K562 (cell line): ENCODE data around the gene COLEC12. TPM values are rescaled to one million over a fixed set of nuclear protein-coding genes. Genes with fewer than 3 reads are reported as not detected.

Source experiments
- PYGO2 ChIP-seq: fragments of 450-650 bp; IDR thresholded peaks from 2 replicates; pipeline ENCODE4 v1.6.1; 2016; ENCODE audit warnings: mild to moderate bottlenecking, missing genetic modification characterization, moderate library complexity, missing compliant biosample characterization
- RBFOX2 ChIP-seq: fragments of 200-400 bp; formaldehyde crosslinking; IDR thresholded peaks from 2 replicates; pipeline ENCODE4 v1.6.1; 2017; ENCODE audit warnings: low read depth, mild to moderate bottlenecking, low read length, moderate library complexity
- THAP12 ChIP-seq: fragments of 250-450 bp; sonication (Bioruptor Pico); IDR thresholded peaks from 2 replicates; pipeline ENCODE4 v1.9.0; 2021; ENCODE audit warnings: mild to moderate bottlenecking, inconsistent platforms
- ZBTB12 ChIP-seq: fragments of 250-450 bp; sonication (Bioruptor Pico); IDR thresholded peaks from 2 replicates; pipeline ENCODE4 v1.4.0; 2020
- ZHX1 ChIP-seq: fragments of 150-350 bp; conservative IDR thresholded peaks from 2 replicates; pipeline ENCODE4 v1.6.1; 2014; ENCODE audit warnings: low read length
- ZNF77 ChIP-seq: fragments of 250-450 bp; sonication (Bioruptor Pico); IDR thresholded peaks from 2 replicates; pipeline ENCODE4 v1.5.0; 2020
- ZZZ3 ChIP-seq: fragments of 450-650 bp; IDR thresholded peaks from 2 replicates; pipeline ENCODE4 v1.6.1; 2016; ENCODE audit warnings: antibody characterized with exemption, mild to moderate bottlenecking, moderate library complexity
- polyA plus RNA-seq, 8 experiments: library from polyadenylated mRNA; depleted of rRNA in 4 of 8; stranded (reverse) in 5 of 8; unstranded in 3 of 8; fragments of >200 nt; fragmentation: Nextera tagmentation in 2 of 8; fragmentation: Illumina TruSeq in 1 of 8; extraction: Ambion mirVana in 2 of 8; extraction: Trizol in 1 of 8; gene quantifications; 2 replicates each; pipeline versions ENCODE4 v1.2.1 to v1.2.3, GENCODE V29; 2011 to 2014; ENCODE audit warnings: inconsistent platforms in 1 of 8, missing spikeins in 1 of 8
- total RNA-seq, 7 experiments: library from RNA; depleted of rRNA in 6 of 7; stranded (reverse); fragments of >200 nt in 6 of 7; fragmentation: Illumina TruSeq in 2 of 7; extraction: Trizol in 2 of 7; gene quantifications; 2 replicates each; pipeline versions ENCODE4 v1.2.1 to v1.2.3, GENCODE V29; 2011 to 2021; ENCODE audit warnings: low replicate concordance in 1 of 7

COLEC12 gene
- total and polyA plus RNA-seq, 9 of the 15 experiments (the other 6 are each of a cell fraction or from before 2014, with no cell fraction given) = 0.04 TPM; not detected in 8

DNA sequence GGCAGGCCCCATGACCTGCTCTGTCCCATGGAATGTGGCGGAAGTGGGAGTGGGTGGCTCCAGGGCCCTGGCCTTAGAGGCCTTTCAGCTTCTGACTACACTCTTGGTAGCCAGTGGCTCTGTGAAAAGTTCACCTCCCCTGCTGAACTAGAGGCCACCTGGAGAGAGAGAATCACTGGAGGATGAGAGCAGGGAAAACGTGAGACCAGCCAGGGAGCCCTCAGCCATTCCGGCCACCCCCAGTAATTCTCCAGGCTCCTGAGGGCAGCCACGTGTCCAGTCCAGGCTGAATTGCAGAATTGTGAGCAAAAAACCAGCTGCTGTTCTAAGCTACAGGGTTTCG, 10.5 kb downstream of the COLEC12 start (continued):
- TF ChIP-seq ZHX1 (no peak), ZZZ3 (no peak), THAP12 (no peak), ZNF77 (CRISPR knock-in tag) (no peak), RBFOX2 (no peak), PYGO2 (tag) (no peak), ZBTB12 (CRISPR knock-in tag) (no peak)
